ENCODE results near the gene KCNIP2. TPM values are rescaled to one million over a fixed set of nuclear protein-coding genes. Genes with fewer than 3 reads are reported as not detected.

Gene KCNIP2
- total RNA-seq, 1 donor from 2014 or later = 2.2 TPM

- DNase-seq (ENCODE audit: low read depth, low spot score) = no peak
- TF ChIP-seq CTCF (conservative IDR thresholded peaks at IDR 0.05) = no peak
- H3K4me1 Mint-ChIP-seq = peaks cover 27% of the 10 kb centered on the region
- no peaks in the 10 kb centered on the region for H3K9me3 Mint-ChIP-seq
- H3K36me3 Mint-ChIP-seq (ENCODE audit: low read depth) = peaks cover 5% of the 10 kb centered on the region
- no peaks in the 10 kb centered on the region for H3K27me3 Mint-ChIP-seq (ENCODE audit: low read depth)
- no peak overlapping the region for H3K27ac Mint-ChIP-seq (ENCODE audit: unreplicated experiment)
- no peak overlapping the region for H3K4me3 Mint-ChIP-seq
Measured at GRCh38 chr10:101878869-101879268, 35.3 kb upstream of the KCNIP2 start.

GRCh38 chr10:101875068-101875688 lies 31.6 kb upstream of the KCNIP2 start:
- Mint-ChIP-seq H3K36me3 (ENCODE audit: low read depth) (peaks cover 5% of the 10 kb centered on the region), H3K27ac (ENCODE audit: unreplicated experiment) (no peak overlapping the region), H3K4me1 (peaks cover 12% of the 10 kb centered on the region), H3K9me3 (no peaks in the 10 kb centered on the region), H3K27me3 (ENCODE audit: low read depth) (no peaks in the 10 kb centered on the region), H3K4me3 (no peak overlapping the region)
- DNase-seq (ENCODE audit: low read depth, low spot score) = no peak
- TF ChIP-seq CTCF (conservative IDR thresholded peaks at IDR 0.05) = no peak

DNA sequence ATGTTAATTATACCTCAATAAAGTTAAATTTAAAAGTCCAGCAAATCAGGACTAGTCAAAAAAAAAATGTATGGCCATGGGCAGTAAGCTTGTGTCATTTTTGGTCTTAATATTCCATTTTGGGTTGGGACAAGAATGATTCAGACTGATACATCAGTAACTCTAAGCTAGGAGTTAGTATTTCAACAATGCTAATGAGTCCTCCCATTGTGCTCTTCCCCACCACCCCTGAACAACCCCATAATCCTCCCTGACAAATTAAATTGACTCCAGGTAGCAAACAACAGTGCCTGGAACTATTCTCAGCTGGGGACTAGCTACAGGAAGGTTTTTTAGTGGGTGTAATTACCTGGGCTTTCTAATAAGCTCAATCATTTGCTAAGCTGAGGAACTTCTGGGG lies 30.7 kb upstream of the KCNIP2 start:
- Mint-ChIP-seq H3K4me1 (peaks cover 5% of the 10 kb centered on the region), H3K36me3 (ENCODE audit: low read depth) (peaks cover 3% of the 10 kb centered on the region), H3K27ac (ENCODE audit: unreplicated experiment) (no peak overlapping the region), H3K27me3 (ENCODE audit: low read depth) (no peaks in the 10 kb centered on the region), H3K9me3 (no peaks in the 10 kb centered on the region), H3K4me3 (no peak overlapping the region)
- no peak for DNase-seq (ENCODE audit: low read depth, low spot score)
- no peak for TF ChIP-seq CTCF (conservative IDR thresholded peaks at IDR 0.05)

DNA sequence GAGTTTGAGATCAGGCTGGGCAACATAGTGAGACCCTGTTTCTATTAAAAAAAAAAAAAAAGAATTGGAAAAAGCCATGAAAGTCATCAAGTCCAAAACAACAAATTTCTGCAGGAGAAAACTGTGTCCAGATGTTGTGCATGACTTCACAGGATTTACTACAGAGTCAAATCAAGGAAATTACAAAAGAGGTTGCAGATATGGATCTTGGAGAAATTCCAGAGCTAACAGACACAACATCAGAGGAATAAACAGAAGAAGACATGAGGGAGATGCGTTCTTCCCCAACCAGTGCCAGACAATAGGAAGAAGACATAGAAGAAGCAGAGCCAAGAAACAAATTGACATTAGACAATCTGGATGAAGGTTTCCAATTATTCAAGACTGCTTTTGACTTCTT lies 24.3 kb upstream of the KCNIP2 start:
- Mint-ChIP-seq H3K36me3 (ENCODE audit: low read depth) (peaks cover 5% of the 10 kb centered on the region), H3K9me3 (no peaks in the 10 kb centered on the region), H3K27me3 (ENCODE audit: low read depth) (no peaks in the 10 kb centered on the region), H3K4me1 (no peaks in the 10 kb centered on the region), H3K4me3 (no peak overlapping the region), H3K27ac (ENCODE audit: unreplicated experiment) (no peak overlapping the region)
- DNase-seq (ENCODE audit: low read depth, low spot score) = no peak
- TF ChIP-seq CTCF (conservative IDR thresholded peaks at IDR 0.05) = no peak

DNA sequence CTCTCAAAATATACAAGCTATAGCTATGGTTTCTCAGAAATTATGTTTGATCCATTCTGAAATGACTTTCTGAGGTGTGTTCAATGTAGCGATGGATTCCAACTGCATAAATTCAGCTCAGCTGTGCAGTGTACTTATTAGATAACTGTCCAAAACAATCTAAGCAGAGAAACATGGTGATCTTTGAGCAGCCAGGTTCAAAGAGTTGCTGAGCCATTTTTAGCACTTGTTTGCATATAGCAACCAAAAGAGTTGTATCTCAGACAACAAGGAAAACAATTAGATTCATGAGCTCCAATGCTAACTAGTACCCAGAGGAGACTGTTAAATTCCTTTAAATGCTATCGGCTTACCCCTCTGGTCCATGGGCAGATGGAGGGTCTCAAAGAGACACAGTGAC lies 15.9 kb upstream of the KCNIP2 start:
- Mint-ChIP-seq H3K27me3 (ENCODE audit: low read depth) (no peaks in the 10 kb centered on the region), H3K27ac (ENCODE audit: unreplicated experiment) (no peak overlapping the region), H3K4me1 (no peaks in the 10 kb centered on the region), H3K36me3 (ENCODE audit: low read depth) (peaks cover 21% of the 10 kb centered on the region), H3K9me3 (peaks cover 8% of the 10 kb centered on the region), H3K4me3 (no peak overlapping the region)
- DNase-seq (ENCODE audit: low read depth, low spot score) = no peak
- TF ChIP-seq CTCF (conservative IDR thresholded peaks at IDR 0.05) = no peak

Data from neural crest cell (in vitro differentiated cells).